H9 (cell line): ENCODE results near the gene NXN. TPM values are rescaled to one million over a fixed set of nuclear protein-coding genes. Genes with fewer than 3 reads are reported as not detected.
A peak's percentile ranks its signal among the peaks of the same experiment; 100 is the strongest.

Experiments used
- DNase-seq: peaks from one replicate; pipeline ENCODE4 v3.0.0-alpha.2; 2017
- H2AFZ ChIP-seq: one replicate; pipeline ENCODE4 v1.6.1; 2013; ENCODE audit warnings: mild to moderate bottlenecking, low read length, control low read depth, moderate library complexity
- H2AK5ac ChIP-seq: 2 replicates; pipeline ENCODE4 v1.6.1; 2013; ENCODE audit warnings: low read length, control low read depth, mixed read lengths; ENCODE audit not compliant: insufficient read length
- H2BK120ac ChIP-seq: one replicate; pipeline ENCODE4 v1.6.1; 2013; ENCODE audit warnings: low read depth, mild to moderate bottlenecking, low read length, control low read depth, inconsistent platforms; ENCODE audit not compliant: poor library complexity, severe bottlenecking
- H2BK12ac ChIP-seq: 2 replicates; pipeline ENCODE4 v1.6.1; 2013; ENCODE audit warnings: low read length, control low read depth, mixed read lengths, low read depth; ENCODE audit not compliant: insufficient read length
- H2BK15ac ChIP-seq: 2 replicates; pipeline ENCODE4 v1.6.1; 2013; ENCODE audit warnings: low read depth, low read length, control low read depth
- H2BK20ac ChIP-seq: one replicate; pipeline ENCODE4 v1.6.1; 2013; ENCODE audit warnings: low read depth, mild to moderate bottlenecking, low read length, control low read depth, inconsistent platforms; ENCODE audit not compliant: poor library complexity, severe bottlenecking
- H2BK5ac ChIP-seq: 2 replicates; pipeline ENCODE4 v1.6.1; 2013; ENCODE audit warnings: low read length, control low read depth, mixed read lengths; ENCODE audit not compliant: insufficient read length
- H3K14ac ChIP-seq: 2 replicates; pipeline ENCODE4 v1.6.1; 2013; ENCODE audit warnings: low read length, control low read depth; ENCODE audit not compliant: insufficient read depth
- H3K18ac ChIP-seq: 2 replicates; pipeline ENCODE4 v1.6.1; 2013; ENCODE audit warnings: low read depth, mild to moderate bottlenecking, mixed read lengths, low read length, control low read depth; ENCODE audit not compliant: insufficient read length
- H3K23ac ChIP-seq: 2 replicates; pipeline ENCODE4 v1.6.1; 2013; ENCODE audit warnings: low read length, control low read depth, mixed read lengths, low read depth; ENCODE audit not compliant: insufficient read length
- H3K23me2 ChIP-seq: 2 replicates; pipeline ENCODE4 v1.6.1; 2013; ENCODE audit warnings: low read depth, mild to moderate bottlenecking, mixed read lengths, low read length, control low read depth; ENCODE audit not compliant: insufficient read length, poor library complexity, severe bottlenecking
- H3K27ac ChIP-seq: 2 replicates; pipeline ENCODE4 v1.5.1; 2013; ENCODE audit warnings: low read length, control low read depth, mixed read lengths, low read depth; ENCODE audit not compliant: insufficient read length
- H3K27me3 ChIP-seq: 2 replicates; pipeline ENCODE4 v1.6.1; 2013; ENCODE audit warnings: low read length, control low read depth, inconsistent platforms; ENCODE audit not compliant: insufficient read depth
- H3K4ac ChIP-seq: 2 replicates; pipeline ENCODE4 v1.6.1; 2013; ENCODE audit warnings: low read depth, mild to moderate bottlenecking, control low read depth, inconsistent platforms, low read length, moderate library complexity
- H3K4me1 ChIP-seq: 2 replicates; pipeline ENCODE4 v1.6.1; 2013; ENCODE audit warnings: low read length, control low read depth, inconsistent platforms; ENCODE audit not compliant: insufficient read depth
- H3K4me2 ChIP-seq: 2 replicates; pipeline ENCODE4 v1.6.1; 2013; ENCODE audit warnings: low read length, control low read depth, mixed read lengths; ENCODE audit not compliant: insufficient read length, insufficient read depth
- H3K56ac ChIP-seq: 2 replicates; pipeline ENCODE4 v1.6.1; 2013; ENCODE audit warnings: low read depth, mild to moderate bottlenecking, mixed read lengths, low read length, control low read depth; ENCODE audit not compliant: insufficient read length
- H3K79me1 ChIP-seq: 2 replicates; pipeline ENCODE4 v1.6.1; 2013; ENCODE audit warnings: low read depth, mild to moderate bottlenecking, moderate library complexity, low read length, control low read depth, inconsistent platforms; ENCODE audit not compliant: insufficient read depth, poor library complexity, severe bottlenecking
- H3K79me2 ChIP-seq: 2 replicates; pipeline ENCODE4 v1.6.1; 2013; ENCODE audit warnings: low read length, control low read depth, inconsistent platforms; ENCODE audit not compliant: insufficient read depth
- H3K9ac ChIP-seq: 2 replicates; pipeline ENCODE4 v1.6.1; 2013; ENCODE audit warnings: low read length, control low read depth, mixed read lengths; ENCODE audit not compliant: insufficient read length; ENCODE audit errors: extremely low read depth
- H3K9me3 ChIP-seq: one replicate; pipeline ENCODE4 v1.6.1; 2013; ENCODE audit warnings: low read depth, low read length, inconsistent platforms; ENCODE audit not compliant: control insufficient read depth
- H3T11ph ChIP-seq: one replicate; pipeline ENCODE4 v1.6.1; 2013; ENCODE audit warnings: mild to moderate bottlenecking, low read length, control low read depth, inconsistent platforms
- H4K20me1 ChIP-seq: one replicate; pipeline ENCODE4 v1.6.1; 2013; ENCODE audit not compliant: control insufficient read depth, insufficient read length, insufficient read depth
- H4K5ac ChIP-seq: 2 replicates; pipeline ENCODE4 v1.6.1; 2013; ENCODE audit warnings: low read depth, mild to moderate bottlenecking, mixed read lengths, low read length, control low read depth; ENCODE audit not compliant: insufficient read length
- H4K8ac ChIP-seq: replicated peaks from 2 replicates; pipeline ENCODE4 v1.6.1; 2013; ENCODE audit warnings: low read length, control low read depth, mixed read lengths, low read depth; ENCODE audit not compliant: insufficient read length
- H4K91ac ChIP-seq: 2 replicates; pipeline ENCODE4 v1.6.1; 2013; ENCODE audit warnings: low read depth, mild to moderate bottlenecking, moderate library complexity, mixed read lengths, low read length, control low read depth; ENCODE audit not compliant: insufficient read length
- H3K27ac Mint-ChIP-seq, 3 experiments: 2 replicates in 2 of 3; 3 replicates in 1 of 3; pipeline ENCODE4 v1.8.0; 2020 to 2021; ENCODE audit warnings: mixed read lengths in 3 of 3, mild to moderate bottlenecking in 1 of 3, moderate library complexity in 1 of 3
- H3K27me3 Mint-ChIP-seq: 2 replicates; pipeline ENCODE4 v1.8.0; 2021; ENCODE audit warnings: low read depth, mild to moderate bottlenecking, moderate library complexity, mixed read lengths
- H3K36me3 Mint-ChIP-seq, 3 experiments: 2 replicates in 2 of 3; 3 replicates in 1 of 3; pipeline ENCODE4 v1.8.0; 2020 to 2021; ENCODE audit warnings: low read depth in 3 of 3, mixed read lengths in 3 of 3; ENCODE audit not compliant: insufficient read depth in 1 of 3
- H3K4me1 Mint-ChIP-seq, 2 experiments: 2 replicates each; pipeline ENCODE4 v1.8.0; 2020; ENCODE audit warnings: mixed read lengths in 2 of 2
- H3K4me3 Mint-ChIP-seq, 2 experiments: 2 replicates in 1 of 2; 3 replicates in 1 of 2; pipeline ENCODE4 v1.8.0; 2020 to 2021; ENCODE audit warnings: mild to moderate bottlenecking in 2 of 2, mixed read lengths in 2 of 2, moderate library complexity in 1 of 2
- H3K9me3 Mint-ChIP-seq, 2 experiments: 2 replicates in 1 of 2; 3 replicates in 1 of 2; pipeline ENCODE4 v1.8.0; 2020; ENCODE audit warnings: mild to moderate bottlenecking in 2 of 2, mixed read lengths in 2 of 2, moderate library complexity in 1 of 2
- CTCF ChIP-seq: fragments of 200-600 bp; sonication (generic); conservative IDR thresholded peaks from 3 replicates; pipeline ENCODE4 v1.8.0; 2021; ENCODE audit warnings: antibody characterized with exemption, mild to moderate bottlenecking
- WGBS: extraction: QIAGEN DNeasy Blood & Tissue Kit; methylation state at CpG from one replicate; pipeline ENCODE4 v1.1.7; 2013; ENCODE audit warnings: missing lambda C conversion rate, low lambda C conversion rate, mixed read lengths; ENCODE audit not compliant: insufficient read length; ENCODE audit errors: extremely low coverage; 5-methylcytosine and 5-hydroxymethylcytosine counted together
- total RNA-seq: library from RNA; stranded (reverse); gene quantifications from 2 replicates; pipeline ENCODE4 v1.2.1, GENCODE V29; 2021

NXN gene
- total RNA-seq, 1 experiment from 2014 or later: 93.6 TPM

- no peak overlapping the region for H2AK5ac ChIP-seq
- peaks cover 12 to 24% (median 21%) of the 10 kb centered on the region in 3 experiments for H3K36me3 Mint-ChIP-seq
- 0 out of 2 replicates have a peak overlapping the region, but pooled peaks have one; percentile 72 for H3K14ac ChIP-seq
- no peak overlapping the region for H3K56ac ChIP-seq
- peaks cover 2% of the 10 kb centered on the region; the same call in 1 of the 2 replicates for H3K79me2 ChIP-seq
- H3K27me3 Mint-ChIP-seq: no peaks in the 10 kb centered on the region
- H3K79me1 ChIP-seq: peaks cover 3% of the 10 kb centered on the region
- no peak overlapping the region for H4K91ac ChIP-seq
- no peak for TF ChIP-seq CTCF
- H3K9me3 Mint-ChIP-seq: no peaks in the 10 kb centered on the region
- H4K8ac ChIP-seq: no peak overlapping the region
- H2AFZ ChIP-seq: no peak overlapping the region
- H2BK120ac ChIP-seq: no peak overlapping the region
- no peaks in the 10 kb centered on the region for H3K27me3 ChIP-seq
- peak overlapping the region; percentile 58 for H3K18ac ChIP-seq
- no peak overlapping the region for H3K4ac ChIP-seq
- H3K23me2 ChIP-seq: peaks cover 3% of the 10 kb centered on the region
- no peak overlapping the region for H3K4me3 Mint-ChIP-seq
- no peak overlapping the region for H4K5ac ChIP-seq
- H4K20me1 ChIP-seq: no peaks in the 10 kb centered on the region
- peaks cover 36 to 48% of the 10 kb centered on the region in 2 experiments for H3K4me1 Mint-ChIP-seq
- peak overlapping the region; percentile 59 to 88 (median 88) for H3K27ac Mint-ChIP-seq
- DNase-seq: peak; percentile 68
- no peak overlapping the region for H2BK5ac ChIP-seq
- peaks cover 5% of the 10 kb centered on the region; the same call in 1 of the 2 replicates for H3K4me1 ChIP-seq
- H3K9ac ChIP-seq: no peak overlapping the region
- H3K27ac ChIP-seq: no peak overlapping the region
- WGBS: no CpG with 5 or more reads among the region's 23 CpGs
- no peak overlapping the region for H2BK20ac ChIP-seq
- H3K23ac ChIP-seq: no peak overlapping the region
- H3T11ph ChIP-seq: no peak overlapping the region
- no peak overlapping the region for H2BK12ac ChIP-seq
- H3K4me2 ChIP-seq: no peak overlapping the region
- H2BK15ac ChIP-seq: no peak overlapping the region
- H3K9me3 ChIP-seq: no peaks in the 10 kb centered on the region
Observed at GRCh38 chr17:954431-955164, 25.0 kb downstream of the NXN start.
